Activated CD8-positive, alpha-beta memory T cell treated with anti-CD3 and anti-CD28 coated beads, Interleukin-2, amount 50 U/mL, for 48 hours (primary cell): Measurements from ENCODE around the gene ZC2HC1B.

Source experiments
- DNase-seq: peaks from one replicate; pipeline ENCODE4 v3.0.0-alpha.2; 2020

The ZC2HC1B gene

GRCh38 chr6:143964674-143965081 lies 100.4 kb downstream of the ZC2HC1B start:
- no peak for DNase-seq

- DNase-seq = no peak
Measured at GRCh38 chr6:143965503-143966171, 101.4 kb downstream of the ZC2HC1B start.

- no peak for DNase-seq
Measured at GRCh38 chr6:143966312-143966711, 102.0 kb downstream of the ZC2HC1B start.

- no peak for DNase-seq
Measured at GRCh38 chr6:143967706-143968376, 103.6 kb downstream of the ZC2HC1B start.

GRCh38 chr6:143969077-143969476 lies 104.8 kb downstream of the ZC2HC1B start:
- DNase-seq = no peak

GRCh38 chr6:143970456-143971218 lies 106.4 kb downstream of the ZC2HC1B start:
- DNase-seq = no peak

- DNase-seq = no peak
Measured at GRCh38 chr6:143971482-143972205, 107.4 kb downstream of the ZC2HC1B start.

- DNase-seq = no peak
Measured at GRCh38 chr6:143973097-143973966, 109.1 kb downstream of the ZC2HC1B start.

- no peak for DNase-seq
Measured at GRCh38 chr6:143974089-143974488, 109.8 kb downstream of the ZC2HC1B start.

GRCh38 chr6:143976806-143977349 lies 112.6 kb downstream of the ZC2HC1B start:
- no peak for DNase-seq

GRCh38 chr6:143980921-143981320 lies 116.6 kb downstream of the ZC2HC1B start:
- no peak for DNase-seq

- no peak for DNase-seq
Measured at GRCh38 chr6:143982968-143983367, 118.7 kb downstream of the ZC2HC1B start.

- no peak for DNase-seq
Measured at GRCh38 chr6:143984666-143985065, 120.4 kb downstream of the ZC2HC1B start.

- DNase-seq = no peak
Measured at GRCh38 chr6:143986463-143987065, 122.3 kb downstream of the ZC2HC1B start.
